CD4-positive, alpha-beta T cell treated with Interleukin-15 for 4 hours (primary cell): ENCODE data around the gene SYT13.

ENCODE experiments used
- DNase-seq: peaks from one replicate; pipeline ENCODE4 v3.0.0-alpha.2; 2020; ENCODE audit warnings: low spot score

The SYT13 gene

DNA sequence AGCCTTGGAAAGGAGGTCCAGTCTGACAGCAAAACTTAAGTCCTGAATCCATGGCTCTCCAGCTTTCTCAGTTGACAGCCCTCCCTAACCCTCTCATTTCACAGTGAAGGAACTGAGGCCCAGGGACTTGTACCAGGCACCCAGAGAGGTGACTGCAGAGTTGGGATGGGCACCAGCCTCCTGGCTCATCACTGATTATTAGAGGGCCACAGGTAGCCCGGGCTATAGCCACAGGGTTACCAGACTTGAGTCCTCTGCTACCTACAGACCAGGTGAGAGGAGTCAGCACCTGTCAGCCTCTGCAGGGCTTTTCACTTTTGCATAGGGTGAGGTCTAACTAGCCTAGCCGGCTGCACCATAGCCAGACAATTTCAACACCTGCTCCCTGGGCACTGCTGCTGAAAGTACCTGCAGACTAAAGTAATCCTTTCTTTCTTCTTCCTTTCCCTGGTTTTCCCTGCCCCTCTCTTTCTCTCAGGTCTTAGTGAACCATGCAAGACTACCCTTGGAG lies 37.6 kb downstream of the SYT13 start:
- no peak for DNase-seq

GRCh38 chr11:45247433-45247832 lies 38.7 kb downstream of the SYT13 start:
- DNase-seq, result no peak

GRCh38 chr11:45246241-45246640 lies 39.9 kb downstream of the SYT13 start:
- DNase-seq, result no peak

- no peak for DNase-seq
Observed at GRCh38 chr11:45245218-45246045, 40.7 kb downstream of the SYT13 start.

- no peak for DNase-seq
Observed at GRCh38 chr11:45243967-45244366, 42.2 kb downstream of the SYT13 start.

GRCh38 chr11:45239733-45240132 lies 46.4 kb downstream of the SYT13 start:
- DNase-seq, result no peak

GRCh38 chr11:45238724-45239123 lies 47.4 kb downstream of the SYT13 start:
- no peak for DNase-seq

GRCh38 chr11:45237711-45238315 lies 48.3 kb downstream of the SYT13 start:
- no peak for DNase-seq

- DNase-seq, result no peak
Observed at GRCh38 chr11:45234306-45235006, 51.7 kb downstream of the SYT13 start.

- no peak for DNase-seq
Observed at GRCh38 chr11:45233804-45234170, 52.4 kb downstream of the SYT13 start.

DNA sequence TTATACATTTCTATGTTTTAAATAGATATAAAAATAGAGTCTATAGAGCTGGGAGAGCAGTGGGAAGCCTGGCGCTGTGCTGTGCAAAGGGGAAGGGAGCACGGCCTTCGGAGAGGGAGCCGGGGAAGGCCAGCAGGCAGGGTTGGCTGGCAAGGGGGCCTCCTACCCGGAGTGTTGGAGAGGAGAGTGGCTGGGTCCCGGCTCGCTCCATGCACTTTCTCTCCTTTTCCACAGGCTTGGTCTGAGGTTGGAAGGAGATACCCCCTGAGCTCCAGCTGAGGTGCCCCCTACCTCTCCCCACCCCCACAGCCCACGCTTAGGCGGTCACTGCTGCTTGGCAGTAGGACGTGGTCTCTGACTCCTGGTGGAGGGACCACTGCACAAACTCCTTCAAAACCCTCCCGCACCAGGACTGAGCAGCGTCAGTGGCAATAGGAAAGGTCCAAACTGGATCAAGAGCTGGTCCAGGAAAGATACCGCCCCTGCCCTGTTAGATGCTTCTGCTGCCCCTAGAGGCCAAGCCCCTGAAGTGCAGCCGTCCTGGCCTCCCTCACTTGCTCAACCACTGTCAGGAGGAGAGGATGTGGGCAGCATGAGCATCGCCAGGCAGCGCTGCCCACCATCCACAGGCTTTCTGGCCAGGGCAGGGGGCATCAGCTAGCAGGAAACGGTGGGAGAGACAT lies 52.9 kb downstream of the SYT13 start:
- DNase-seq, result peak; percentile 55

DNA sequence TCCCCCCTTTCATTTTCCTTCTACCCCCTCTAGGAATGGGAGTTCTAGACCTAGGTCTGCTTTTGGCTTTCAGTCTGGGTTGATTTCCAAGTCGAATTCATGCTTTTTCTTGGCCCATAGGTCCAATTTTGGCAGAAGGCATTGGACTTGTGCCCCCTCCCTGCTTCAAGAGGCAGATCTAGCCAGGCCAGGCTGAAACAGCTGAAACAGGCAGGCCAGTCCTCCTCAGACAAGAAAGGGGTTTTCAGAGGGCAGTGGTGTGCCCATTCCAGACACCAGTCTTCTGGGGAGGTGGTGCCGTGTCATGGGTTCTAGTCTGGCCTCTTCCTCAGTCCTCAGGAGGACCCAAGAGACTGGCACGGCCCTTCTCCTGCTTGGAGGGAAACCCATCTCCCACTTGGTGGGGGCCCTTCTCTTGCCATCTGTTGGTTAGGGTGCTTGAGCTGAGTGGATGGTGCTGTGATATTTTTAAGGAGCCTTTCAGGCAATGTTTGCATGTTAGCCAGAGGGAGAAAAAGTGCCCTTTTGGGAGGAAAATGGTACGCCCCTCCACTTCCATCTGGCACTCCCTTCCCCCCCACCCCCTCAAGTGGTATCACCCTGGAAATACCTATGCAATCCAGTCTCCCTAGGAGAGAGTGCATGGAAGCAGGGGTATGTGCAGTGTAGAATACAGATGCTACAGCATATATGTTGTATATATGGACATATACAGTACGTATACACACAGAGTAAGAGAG lies 53.6 kb downstream of the SYT13 start:
- no peak for DNase-seq

GRCh38 chr11:45229401-45230020 lies 56.6 kb downstream of the SYT13 start:
- no peak for DNase-seq

DNA sequence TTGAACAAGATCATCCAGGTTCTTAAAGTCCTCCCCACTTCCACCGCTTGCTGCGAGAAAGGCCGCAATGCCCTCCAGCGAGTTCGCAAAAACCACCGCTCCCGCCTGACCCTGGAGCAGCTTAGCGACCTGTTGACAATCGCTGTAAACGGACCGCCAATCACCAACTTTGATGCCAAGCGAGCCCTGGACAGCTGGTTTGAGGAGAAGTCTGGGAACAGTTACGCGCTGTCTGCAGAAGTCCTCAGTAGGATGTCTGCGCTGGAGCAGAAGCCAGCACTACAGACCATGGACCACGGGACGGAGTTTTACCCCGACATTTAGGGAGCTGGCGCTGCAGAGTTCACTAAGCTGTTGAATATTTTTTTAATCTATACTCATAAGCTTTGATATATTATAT lies 58.3 kb downstream of the SYT13 start:
- no peak for DNase-seq

GRCh38 chr11:45226901-45227300 lies 59.2 kb downstream of the SYT13 start:
- no peak for DNase-seq

GRCh38 chr11:45225961-45226871 lies 59.9 kb downstream of the SYT13 start:
- DNase-seq, result no peak

- no peak for DNase-seq
Observed at GRCh38 chr11:45225277-45225676, 60.9 kb downstream of the SYT13 start.

- DNase-seq, result no peak
Observed at GRCh38 chr11:45224766-45225165, 61.4 kb downstream of the SYT13 start.

- DNase-seq, result no peak
Observed at GRCh38 chr11:45223496-45223895, 62.6 kb downstream of the SYT13 start.

DNA sequence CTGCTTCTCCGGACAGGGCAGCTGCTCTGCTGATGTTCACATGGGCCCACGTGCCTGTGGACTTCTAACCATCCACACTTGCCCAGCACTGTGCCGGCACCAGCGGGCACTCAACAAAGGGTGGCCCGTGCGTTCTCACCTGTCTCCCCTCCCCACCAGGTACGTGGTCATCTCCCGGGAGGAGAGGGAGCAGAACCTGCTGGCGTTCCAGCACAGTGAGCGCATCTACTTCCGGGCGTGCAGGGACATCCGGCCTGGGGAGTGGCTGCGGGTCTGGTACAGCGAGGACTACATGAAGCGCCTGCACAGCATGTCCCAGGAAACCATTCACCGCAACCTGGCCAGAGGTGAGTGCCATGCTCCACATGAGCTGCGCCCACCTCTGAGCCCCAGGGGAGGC lies 66.7 kb downstream of the SYT13 start:
- no peak for DNase-seq
